T-cell (primary cell): ENCODE data around the gene PEMT. TPM values are rescaled to one million over a fixed set of nuclear protein-coding genes. Genes with fewer than 3 reads are reported as not detected.

Experiments
- ATAC-seq, 4 experiments: fragments of 200-7000 bp in 3 of 4; fragments of 150-1000 bp in 1 of 4; cut with Tn5 transposase; replicated peaks in 1 of 4; 1 replicate in 3 of 4; 2 replicates in 1 of 4; pipeline ENCODE4 v1.10.0; 2021; ENCODE audit warnings: moderate library complexity in 3 of 4, mild to moderate bottlenecking in 2 of 4, moderate number of reproducible peaks in 1 of 4
- CTCF ChIA-PET, 2 donors: fragments of 300-600 bp; sonication (Branson Sonifier 250); formaldehyde crosslinking; loops; one replicate each; lab custom pipeline; 2022; ENCODE audit warnings: antibody characterized with exemption in 2 of 2; lab: Charles Lee
- POLR2A ChIA-PET, 2 donors: fragments of 300-600 bp; sonication (Branson Sonifier 250); formaldehyde crosslinking; loops; one replicate each; lab custom pipeline; 2022; ENCODE audit warnings: antibody characterized with exemption in 2 of 2; lab: Charles Lee
- DNase-seq, 35 experiments: peaks; one replicate each; pipeline versions ENCODE4 v3.0.0 to v3.0.0-alpha.2; 2013 to 2023
- H3K27ac ChIP-seq: one replicate; pipeline ENCODE4 v1.5.1; 2013; ENCODE audit warnings: low read length
- H3K27me3 ChIP-seq, 2 experiments: replicated peaks in 1 of 2; 1 replicate in 1 of 2; 2 replicates in 1 of 2; pipeline versions ENCODE4 v1.6.1 to v1.7.0; 2013; ENCODE audit warnings: low read length in 1 of 2, mixed read lengths in 1 of 2; ENCODE audit not compliant: control insufficient read depth in 2 of 2, insufficient read depth in 2 of 2; ENCODE audit errors: extremely low read depth in 1 of 2
- H3K36me3 ChIP-seq, 2 donors: 1 replicate in 1 of 2; 2 replicates in 1 of 2; pipeline versions ENCODE4 v1.6.1 to v1.7.0; 2013; ENCODE audit warnings: low read length in 1 of 2; ENCODE audit not compliant: control insufficient read depth in 2 of 2, insufficient read depth in 1 of 2; ENCODE audit errors: extremely low read depth in 1 of 2
- H3K4me1 ChIP-seq, 2 experiments: 1 replicate in 1 of 2; 2 replicates in 1 of 2; pipeline versions ENCODE4 v1.6.1 to v1.7.0; 2013; ENCODE audit warnings: low read length in 2 of 2, mixed read lengths in 1 of 2; ENCODE audit not compliant: insufficient read depth in 2 of 2, control insufficient read depth in 1 of 2; ENCODE audit errors: extremely low read depth in 1 of 2
- H3K4me3 ChIP-seq, 2 donors: 1 replicate in 1 of 2; 2 replicates in 1 of 2; pipeline versions ENCODE4 v1.5.1 to v1.7.0; 2013; ENCODE audit warnings: mild to moderate bottlenecking in 2 of 2, low read length in 1 of 2, moderate library complexity in 1 of 2; ENCODE audit not compliant: control insufficient read depth in 1 of 2; ENCODE audit errors: extremely low read depth in 1 of 2
- H3K9me3 ChIP-seq: 2 replicates; pipeline ENCODE4 v1.7.0; 2013
- H3K27ac Mint-ChIP-seq, 2 donors: one replicate each; pipeline ENCODE4 v1.8.0; 2020 to 2021; ENCODE audit warnings: mild to moderate bottlenecking in 2 of 2, mixed read lengths in 2 of 2
- H3K27me3 Mint-ChIP-seq, 2 donors: one replicate each; pipeline ENCODE4 v1.8.0; 2021 to 2022; ENCODE audit warnings: mixed read lengths in 2 of 2
- H3K36me3 Mint-ChIP-seq: one replicate; pipeline ENCODE4 v1.8.0; 2021; ENCODE audit warnings: mixed read lengths
- H3K4me1 Mint-ChIP-seq, 3 donors: one replicate each; pipeline ENCODE4 v1.8.0; 2020 to 2022; ENCODE audit warnings: mixed read lengths in 3 of 3, mild to moderate bottlenecking in 1 of 3
- H3K4me3 Mint-ChIP-seq, 3 donors: one replicate each; pipeline ENCODE4 v1.8.0; 2020 to 2022; ENCODE audit warnings: mild to moderate bottlenecking in 3 of 3, mixed read lengths in 3 of 3, moderate library complexity in 3 of 3
- H3K9me3 Mint-ChIP-seq, 3 donors: one replicate each; pipeline ENCODE4 v1.8.0; 2020 to 2022; ENCODE audit warnings: mixed read lengths in 3 of 3
- WGBS: methylation state at CpG from one replicate; pipeline ENCODE4 v1.1.5; 2013; ENCODE audit warnings: missing lambda C conversion rate; ENCODE audit not compliant: insufficient coverage; 5-methylcytosine and 5-hydroxymethylcytosine counted together
- total RNA-seq, 35 experiments: library from RNA in 6 of 35; stranded (reverse) in 6 of 35; fragments of 120-200 nt in 1 of 35; gene quantifications; one replicate each; pipeline versions ENCODE4 v1.2.1 to v1.2.4 and lab custom pipeline; 2013 to 2026

The PEMT gene
- total RNA-seq, 5 donors from 2014 or later (not counting 1 experiment from before 2014, with no cell fraction given): 13.3 to 25.8 (median 14.6) TPM

DNA sequence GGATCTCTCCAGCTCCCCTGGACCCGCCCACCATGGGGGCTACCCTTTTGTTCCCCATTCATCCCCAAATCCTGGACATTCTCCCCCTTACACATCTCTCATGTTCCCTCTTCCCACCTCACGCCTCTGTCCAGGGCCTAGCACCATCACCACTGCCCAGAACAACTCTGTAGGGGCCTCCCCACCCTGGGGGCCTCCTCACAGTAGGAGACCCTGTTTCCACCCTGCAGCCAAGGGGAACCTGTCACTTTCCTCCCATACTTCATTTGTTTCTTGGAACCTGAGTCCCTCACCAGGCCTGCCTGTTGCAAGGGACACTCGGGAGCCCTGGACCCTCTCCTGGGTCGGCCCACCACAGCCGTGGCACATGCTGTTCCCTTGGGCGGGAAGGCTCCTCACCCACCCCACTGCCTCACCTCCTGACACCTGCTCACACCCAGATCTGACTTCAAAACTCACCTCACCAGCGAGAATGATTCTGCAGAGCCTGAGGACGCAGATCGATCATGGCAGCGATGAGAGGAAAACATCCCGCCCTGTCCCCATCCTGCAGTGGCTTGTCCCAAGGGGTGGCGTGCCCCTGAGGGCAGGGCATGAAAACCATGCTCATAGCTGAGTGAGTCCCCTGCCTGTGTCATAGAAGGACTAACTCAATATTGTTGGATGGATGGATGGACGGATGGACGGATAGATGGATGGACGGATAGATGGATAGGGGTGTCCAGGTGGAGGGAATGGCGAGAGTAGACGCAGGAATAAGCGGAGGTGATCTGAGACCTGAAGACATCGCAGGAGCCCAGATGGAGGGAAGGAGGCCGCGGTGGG lies 88.6 kb downstream of the PEMT start:
- H3K4me3 ChIP-seq: no peak overlapping the region
- no peaks in the 10 kb centered on the region for H3K36me3 ChIP-seq
- Mint-ChIP-seq H3K27me3 (peaks cover 0 to 7% of the 10 kb centered on the region in 2 donors), H3K4me3 (no peak overlapping the region), H3K9me3 (no peaks in the 10 kb centered on the region), H3K4me1 (no peaks in the 10 kb centered on the region), H3K27ac (no peak overlapping the region), H3K36me3 (no peaks in the 10 kb centered on the region)
- no peaks in the 10 kb centered on the region for H3K4me1 ChIP-seq
- ATAC-seq: no peak
- DNase-seq: no peak
- CTCF ChIA-PET: no interaction called here
- no peaks in the 10 kb centered on the region for H3K9me3 ChIP-seq
- no peak overlapping the region for H3K27ac ChIP-seq
- POLR2A ChIA-PET: no interaction called here
- H3K27me3 ChIP-seq: peaks cover 0 to 27% of the 10 kb centered on the region in 2 experiments
- 90% methylated on average over 21 of the region's 21 CpGs for WGBS

DNA sequence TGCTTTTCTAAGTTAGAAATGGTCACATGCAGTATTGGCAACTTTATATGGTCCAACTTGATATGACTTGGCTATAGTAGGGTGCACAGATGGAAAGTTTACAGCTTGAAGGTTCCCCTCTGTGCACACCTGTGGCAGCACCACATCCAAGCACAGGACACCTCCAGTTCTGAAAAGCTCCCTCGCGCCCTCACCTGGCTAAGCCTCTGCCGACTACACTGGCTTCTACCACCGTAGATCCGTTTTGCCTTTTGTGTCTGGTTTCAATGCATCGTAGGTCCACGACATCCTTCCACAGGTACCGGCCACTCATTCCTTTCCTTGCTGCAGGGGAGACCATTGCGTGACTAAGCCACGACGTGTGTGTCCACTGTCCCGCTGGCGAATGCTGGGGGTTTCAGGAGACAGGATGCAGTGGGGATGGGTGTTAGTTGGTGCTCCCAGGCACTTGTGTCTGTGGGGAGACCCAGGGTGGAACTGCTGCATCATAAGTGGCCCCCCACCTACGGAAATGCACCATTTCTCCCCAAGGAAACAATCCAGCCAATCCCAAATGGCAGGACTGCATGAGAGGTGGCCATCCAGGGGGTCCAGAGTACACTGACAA lies 90.4 kb downstream of the PEMT start:
- peaks cover 0 to 5% (median 4%) of the 10 kb centered on the region in 3 donors for H3K4me1 Mint-ChIP-seq
- POLR2A ChIA-PET: no interaction called here
- H3K36me3 Mint-ChIP-seq: no peaks in the 10 kb centered on the region
- H3K27me3 ChIP-seq: peaks cover 0 to 38% of the 10 kb centered on the region in 2 experiments
- 82% methylated on average over 14 of the region's 14 CpGs for WGBS
- H3K9me3 ChIP-seq: no peaks in the 10 kb centered on the region
- ATAC-seq (no peak), DNase-seq (peak in 3 of 35 experiments; percentile 24 to 44 (median 38))
- H3K4me3 ChIP-seq: no peak overlapping the region
- no peak overlapping the region for H3K27ac ChIP-seq
- peaks cover 0 to 14% of the 10 kb centered on the region in 2 experiments for H3K4me1 ChIP-seq
- no peak overlapping the region for H3K4me3 Mint-ChIP-seq
- H3K9me3 Mint-ChIP-seq: no peaks in the 10 kb centered on the region
- H3K36me3 ChIP-seq: no peaks in the 10 kb centered on the region
- CTCF ChIA-PET: no interaction called here
- no peak overlapping the region for H3K27ac Mint-ChIP-seq
- H3K27me3 Mint-ChIP-seq: peaks cover 0 to 7% of the 10 kb centered on the region in 2 donors

DNA sequence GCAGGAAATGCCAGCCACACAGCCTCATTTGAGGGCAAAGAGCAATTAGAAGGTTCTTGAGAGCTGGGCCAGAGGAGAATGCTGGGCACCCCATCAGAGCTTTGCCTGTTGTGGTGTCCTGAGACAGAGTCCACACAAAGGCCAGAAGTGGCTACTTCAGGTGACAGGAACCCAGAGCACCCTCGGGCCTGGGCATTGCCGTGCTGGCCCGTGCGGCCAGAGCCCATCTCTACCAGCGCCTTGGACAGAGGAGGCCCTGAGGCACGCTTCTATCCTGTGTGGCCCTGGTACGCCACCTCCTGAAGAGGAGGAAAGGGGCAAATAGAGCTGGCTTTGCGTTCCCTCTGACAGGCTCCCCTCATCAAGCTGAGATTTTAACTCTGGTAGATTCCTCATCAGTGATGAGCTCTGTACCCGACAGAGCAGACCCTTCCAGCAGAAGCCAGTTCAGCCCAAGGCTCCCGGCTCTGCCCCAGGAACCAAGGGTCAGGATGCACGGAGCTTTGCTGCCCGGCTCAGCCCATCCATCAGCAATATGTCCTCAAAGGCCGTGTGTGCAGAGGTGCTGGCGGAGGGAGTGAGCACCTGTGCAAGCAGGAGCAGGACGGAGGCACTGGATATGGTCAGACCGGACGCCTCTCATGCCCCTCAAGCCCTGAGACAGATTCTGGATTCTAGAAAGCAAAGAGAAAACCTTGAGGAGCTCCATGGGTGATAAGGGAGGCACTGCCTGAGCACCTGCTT lies 91.9 kb downstream of the PEMT start:
- no peak overlapping the region for H3K4me3 ChIP-seq
- POLR2A ChIA-PET: no interaction called here
- peaks cover 0 to 49% of the 10 kb centered on the region in 2 experiments for H3K27me3 ChIP-seq
- Mint-ChIP-seq H3K9me3 (no peaks in the 10 kb centered on the region), H3K4me1 (peaks cover 6 to 14% (median 12%) of the 10 kb centered on the region in 3 donors), H3K27ac (no peak overlapping the region), H3K36me3 (no peaks in the 10 kb centered on the region), H3K27me3 (peaks cover 5 to 12% of the 10 kb centered on the region in 2 donors), H3K4me3 (no peak overlapping the region)
- CTCF ChIA-PET: interaction anchor here in 1 of 2 donors (0.7 kb wide), 1 partner anchor 445 kb away, joined by 3 read pairs; no protein-coding TSS in a partner anchor
- ATAC-seq: no peak
- no peaks in the 10 kb centered on the region for H3K36me3 ChIP-seq
- 90% methylated on average over 11 of the region's 17 CpGs for WGBS
- H3K4me1 ChIP-seq: peaks cover 0 to 28% of the 10 kb centered on the region in 2 experiments
- no peaks in the 10 kb centered on the region for H3K9me3 ChIP-seq
- DNase-seq: no peak
- no peak overlapping the region for H3K27ac ChIP-seq

DNA sequence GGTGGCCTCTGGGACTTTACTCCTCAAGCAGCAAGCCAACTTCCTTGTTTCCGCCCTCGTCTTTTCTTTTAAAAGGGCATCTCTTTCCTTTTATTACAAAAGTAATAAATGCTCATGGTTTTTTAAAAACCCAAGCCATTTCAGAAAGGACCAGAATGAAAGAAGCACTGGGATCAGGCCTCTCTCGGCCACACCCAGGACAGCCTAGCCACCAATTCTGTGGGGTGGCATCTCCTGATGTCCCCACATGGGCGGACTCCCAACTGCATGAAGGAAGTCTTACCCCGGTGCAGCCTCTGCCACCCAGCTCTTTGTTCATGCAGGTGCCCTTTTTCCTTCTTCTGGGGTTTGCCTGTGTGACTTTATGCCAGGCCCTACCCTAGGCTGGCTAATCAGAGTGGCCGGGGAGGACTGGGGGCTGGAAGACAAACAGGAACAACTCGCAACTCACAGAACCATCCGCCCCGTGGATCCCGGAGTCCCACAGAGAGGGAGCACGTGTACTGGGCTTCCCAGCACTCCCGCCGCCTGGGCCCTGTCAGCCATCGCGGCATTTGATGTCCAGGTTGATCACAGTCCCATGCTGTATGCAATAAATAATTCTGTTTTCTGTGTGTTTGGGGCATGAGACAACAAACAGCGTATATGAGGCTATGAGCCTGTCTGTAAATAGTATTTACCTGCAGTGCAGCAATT lies 92.8 kb downstream of the PEMT start:
- Mint-ChIP-seq H3K4me1 (peaks cover 6 to 16% (median 12%) of the 10 kb centered on the region in 3 donors), H3K4me3 (no peak overlapping the region), H3K27me3 (peaks cover 5 to 12% of the 10 kb centered on the region in 2 donors), H3K36me3 (no peaks in the 10 kb centered on the region), H3K9me3 (no peaks in the 10 kb centered on the region), H3K27ac (no peak overlapping the region)
- H3K27me3 ChIP-seq: peaks cover 0 to 52% of the 10 kb centered on the region in 2 experiments
- ChIA-PET CTCF (no interaction called here), POLR2A (no interaction called here)
- no peaks in the 10 kb centered on the region for H3K9me3 ChIP-seq
- 89% methylated on average over 14 of the region's 16 CpGs for WGBS
- DNase-seq (no peak), ATAC-seq (no peak)
- H3K27ac ChIP-seq: no peak overlapping the region
- no peak overlapping the region for H3K4me3 ChIP-seq
- peaks cover 0 to 28% of the 10 kb centered on the region in 2 experiments for H3K4me1 ChIP-seq
- no peaks in the 10 kb centered on the region for H3K36me3 ChIP-seq

DNA sequence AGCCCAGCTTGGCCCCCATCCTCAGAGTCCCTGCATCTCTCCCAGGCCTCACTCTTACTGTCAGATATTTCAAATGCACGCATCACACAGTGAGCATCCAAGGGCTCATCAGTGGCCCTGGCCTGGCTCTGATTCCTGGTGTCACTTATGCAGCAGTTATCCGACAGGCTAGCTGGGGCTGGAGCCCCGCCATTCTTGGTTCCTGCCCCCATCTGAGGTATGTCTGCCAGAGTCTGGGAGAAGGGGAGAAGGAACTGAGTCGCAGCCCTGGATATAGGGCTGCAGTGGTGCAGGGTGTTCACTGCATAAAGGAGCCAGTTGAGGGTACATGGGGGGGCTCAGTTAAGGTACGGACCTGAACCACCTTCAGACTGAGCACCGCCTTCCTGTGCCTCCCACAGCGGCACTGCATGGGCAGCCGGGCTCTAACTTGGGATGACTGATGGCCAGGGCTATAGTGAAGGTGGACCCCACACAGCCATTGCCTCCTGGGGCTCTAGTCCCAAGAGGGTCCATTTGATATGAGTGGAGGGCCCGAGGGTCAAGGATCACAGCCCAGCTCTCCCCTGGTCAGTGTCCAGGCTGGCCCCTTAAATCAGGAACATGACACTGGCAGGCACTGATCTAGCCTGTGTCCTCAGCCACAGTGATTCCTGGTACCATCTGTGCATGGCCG lies 93.5 kb downstream of the PEMT start:
- peaks cover 5 to 11% of the 10 kb centered on the region in 2 donors for H3K27me3 Mint-ChIP-seq
- H3K4me1 Mint-ChIP-seq: peaks cover 6 to 16% (median 12%) of the 10 kb centered on the region in 3 donors
- no peaks in the 10 kb centered on the region for H3K9me3 ChIP-seq
- H3K4me1 ChIP-seq: peaks cover 0 to 28% of the 10 kb centered on the region in 2 experiments
- no peaks in the 10 kb centered on the region for H3K36me3 Mint-ChIP-seq
- H3K4me3 Mint-ChIP-seq: peak overlapping the region in 1 of 3 donors; percentile 57
- ChIA-PET POLR2A (no interaction called here), CTCF (interaction anchor here in 1 of 2 donors (0.6 to 2.5 kb wide), 2 partner anchors 19 to 144 kb away, joined by 4 to 18 read pairs; no protein-coding TSS in a partner anchor)
- H3K36me3 ChIP-seq: no peaks in the 10 kb centered on the region
- no peak overlapping the region for H3K27ac Mint-ChIP-seq
- H3K9me3 Mint-ChIP-seq: no peaks in the 10 kb centered on the region
- no peak for ATAC-seq
- H3K27ac ChIP-seq: no peak overlapping the region
- H3K4me3 ChIP-seq: no peak overlapping the region
- peaks cover 0 to 52% of the 10 kb centered on the region in 2 experiments for H3K27me3 ChIP-seq
- 88% methylated on average over 7 of the region's 10 CpGs for WGBS
- DNase-seq: no peak
